Fibroblast of skin of back (primary cell): ENCODE measurements around the gene GTF2H1.
"Not testable (repeated sequence)": the region's sequence is repeated elsewhere in the genome, so short reads cannot be mapped to it uniquely, and the experiment has no call there.

Source experiments
- DNase-seq: peaks from one replicate; pipeline ENCODE4 v3.0.0-alpha.2; 2013

The GTF2H1 gene

DNA sequence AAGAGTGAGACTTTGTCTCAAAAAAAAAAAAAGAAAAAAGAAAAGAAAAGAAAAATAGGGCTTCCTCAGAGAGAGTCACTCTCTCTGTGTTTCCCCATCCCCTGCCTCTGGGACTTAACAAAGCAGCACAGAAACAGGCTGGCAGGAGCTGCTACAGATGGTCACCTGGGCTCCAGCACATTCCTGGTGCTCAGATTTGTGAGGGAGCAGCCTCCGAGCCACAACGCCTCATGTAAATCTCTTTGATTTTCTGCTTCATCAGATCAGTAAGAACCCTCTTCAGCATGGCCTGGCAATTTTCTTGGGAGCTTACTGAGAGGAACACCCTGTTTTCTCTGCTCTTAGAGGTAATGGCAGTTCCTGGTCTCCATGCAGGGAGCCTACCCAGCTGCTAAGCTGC is 56.8 kb downstream of the GTF2H1 start:
- no peak for DNase-seq

DNA sequence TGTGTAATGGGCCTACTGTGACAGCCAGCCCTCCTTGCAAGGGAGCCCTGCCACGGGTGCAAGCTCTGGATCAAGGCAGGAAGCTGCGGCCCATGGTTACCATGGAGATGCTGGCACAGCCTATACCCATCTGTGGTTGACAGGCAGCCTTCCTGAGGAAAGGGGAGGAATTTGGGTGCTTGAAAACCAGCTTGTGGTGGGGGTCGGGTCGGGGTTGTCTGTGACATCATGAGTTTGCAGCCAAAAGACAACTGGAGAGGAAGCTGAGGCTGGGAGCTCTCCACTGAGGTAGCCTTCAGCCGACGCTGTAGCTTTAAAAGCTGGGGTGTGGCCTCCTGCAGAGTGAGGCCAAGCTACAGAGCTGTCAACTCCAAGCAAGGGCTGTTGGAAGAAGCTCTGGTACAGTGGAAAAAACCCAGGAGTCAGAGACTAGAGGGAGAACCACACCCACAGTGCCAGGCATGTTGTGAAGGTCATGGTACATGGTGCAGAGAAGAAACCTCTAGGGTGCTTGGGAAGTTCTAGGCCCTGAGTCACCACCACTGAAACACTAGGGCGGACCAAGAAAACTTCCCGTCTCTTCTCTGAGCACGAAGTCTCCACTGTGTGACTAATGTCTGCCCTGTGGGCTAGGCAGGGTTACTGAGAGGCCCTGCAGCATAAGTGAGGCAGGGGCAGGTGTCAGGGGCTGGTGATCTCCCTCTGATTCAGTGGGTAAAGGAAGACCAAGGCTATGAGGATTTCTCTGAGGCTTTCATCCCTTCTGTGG is 61.2 kb downstream of the GTF2H1 start:
- peak; percentile 100 for DNase-seq

DNA sequence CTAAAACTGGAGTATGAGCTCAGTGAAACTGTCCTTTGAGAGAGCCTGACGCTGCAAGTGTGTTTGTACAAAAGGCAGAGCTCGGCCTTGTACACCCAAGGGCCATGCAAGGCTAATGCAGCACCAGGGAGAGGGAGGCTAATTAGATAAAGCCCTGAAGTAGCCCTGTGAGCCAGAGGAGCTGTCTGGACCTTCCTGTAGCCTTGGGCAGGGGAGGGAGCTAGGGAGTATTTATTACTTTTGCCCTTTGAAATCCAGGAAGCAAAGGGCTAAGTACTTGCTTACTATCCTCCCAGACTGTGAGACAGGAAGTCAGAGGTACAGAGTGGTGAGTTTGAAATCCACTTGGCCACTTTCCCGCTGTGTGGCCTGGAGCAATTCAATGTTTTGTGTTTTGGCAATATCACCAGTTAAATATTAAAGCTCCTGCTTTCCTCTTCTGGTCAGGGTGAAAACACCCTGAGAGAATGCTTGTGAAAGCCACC is 61.8 kb downstream of the GTF2H1 start:
- DNase-seq = peak; percentile 80

DNA sequence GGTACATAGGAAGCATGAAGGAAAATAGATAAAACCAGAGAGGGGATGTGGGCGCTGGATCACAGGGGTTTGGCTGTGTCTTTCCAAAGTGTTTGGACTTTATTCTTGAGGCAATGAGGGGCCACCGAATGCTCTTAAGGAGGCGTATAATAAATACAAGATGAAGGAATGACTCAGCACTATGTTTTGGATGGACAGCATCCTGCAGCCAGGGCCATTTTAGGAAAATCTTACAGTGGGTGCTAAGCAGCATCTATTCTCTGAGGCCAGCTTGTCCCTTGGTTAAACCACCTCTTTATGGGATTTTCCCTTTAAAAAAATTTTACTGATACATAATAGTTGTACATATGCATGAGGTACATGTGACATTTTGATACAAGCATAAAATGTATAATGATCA is 67.7 kb downstream of the GTF2H1 start:
- no peak for DNase-seq

DNA sequence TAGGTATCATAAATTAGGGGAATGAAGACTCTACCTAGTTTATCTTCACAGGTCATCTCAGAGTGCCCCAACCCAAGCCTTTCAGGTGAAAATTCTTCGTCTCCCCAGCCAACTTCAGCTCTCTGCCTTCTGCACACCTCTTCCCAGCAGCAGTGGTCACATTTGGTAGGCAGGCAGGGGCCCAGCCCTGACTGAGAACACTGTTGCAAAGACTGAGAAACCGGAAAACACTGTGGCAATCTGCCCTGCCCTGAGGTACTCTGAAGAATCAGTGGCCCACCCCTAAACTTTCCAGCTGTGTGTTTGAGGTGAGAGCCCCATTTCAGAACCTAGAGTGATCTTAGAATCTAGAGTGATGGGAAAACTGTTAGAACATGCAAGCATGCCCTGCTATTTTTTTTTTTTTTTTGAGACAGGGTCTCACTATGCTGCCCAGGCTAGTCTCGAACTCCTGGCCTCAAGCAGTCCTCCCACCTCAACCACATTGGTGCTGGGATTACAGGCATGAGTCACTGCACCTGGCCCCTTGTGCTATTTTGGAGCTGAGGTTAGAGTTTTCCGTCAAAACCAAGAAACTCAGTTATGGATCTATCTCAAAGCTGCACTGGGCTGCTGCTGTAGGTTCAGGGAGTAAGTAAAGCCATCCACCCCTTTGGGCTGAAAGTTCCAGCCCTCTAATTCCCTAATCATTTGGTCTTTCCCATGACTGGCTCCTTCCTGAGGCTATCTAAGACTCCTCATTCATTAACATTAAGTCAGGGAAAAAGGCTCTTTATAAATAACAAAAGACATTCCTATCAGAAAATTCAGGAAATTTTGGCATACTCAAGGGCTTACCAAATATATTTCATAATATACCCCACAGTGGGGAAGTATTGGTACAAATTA is 70.3 kb downstream of the GTF2H1 start:
- peak; percentile 42 for DNase-seq

DNA sequence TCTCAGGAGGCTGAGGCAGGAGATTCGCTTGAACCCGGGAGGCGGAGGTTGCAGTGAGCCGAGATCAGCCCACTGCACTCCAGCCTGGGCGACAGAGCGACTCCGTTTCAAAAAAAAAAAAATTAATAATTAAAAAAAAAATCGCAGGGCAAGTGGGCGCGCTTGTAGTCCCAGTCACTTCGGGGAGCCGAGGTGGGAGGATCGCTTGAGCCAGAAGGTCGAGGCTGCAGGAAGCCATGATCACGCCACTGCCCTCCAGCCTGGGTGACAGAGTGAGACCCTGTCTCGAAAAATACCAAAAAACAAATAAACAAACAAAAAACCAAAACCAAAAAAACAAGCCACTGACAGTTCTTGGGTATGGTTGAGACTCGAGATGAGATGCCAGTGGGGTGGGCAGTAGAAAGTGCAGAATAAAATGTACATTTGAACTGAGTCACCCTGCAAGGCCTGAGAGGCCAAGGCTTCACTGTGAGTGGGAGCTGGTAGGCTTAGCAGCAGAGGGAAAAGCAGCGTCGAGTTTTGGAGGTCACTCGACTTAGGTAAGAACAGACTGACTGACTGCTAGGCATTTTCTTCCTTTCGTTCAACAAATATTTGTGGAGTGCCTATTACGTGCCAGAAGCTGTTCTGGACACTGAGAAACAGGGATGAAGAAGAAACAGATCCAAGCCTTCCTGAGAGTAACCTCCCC is 71.4 kb downstream of the GTF2H1 start:
- DNase-seq = no peak

DNA sequence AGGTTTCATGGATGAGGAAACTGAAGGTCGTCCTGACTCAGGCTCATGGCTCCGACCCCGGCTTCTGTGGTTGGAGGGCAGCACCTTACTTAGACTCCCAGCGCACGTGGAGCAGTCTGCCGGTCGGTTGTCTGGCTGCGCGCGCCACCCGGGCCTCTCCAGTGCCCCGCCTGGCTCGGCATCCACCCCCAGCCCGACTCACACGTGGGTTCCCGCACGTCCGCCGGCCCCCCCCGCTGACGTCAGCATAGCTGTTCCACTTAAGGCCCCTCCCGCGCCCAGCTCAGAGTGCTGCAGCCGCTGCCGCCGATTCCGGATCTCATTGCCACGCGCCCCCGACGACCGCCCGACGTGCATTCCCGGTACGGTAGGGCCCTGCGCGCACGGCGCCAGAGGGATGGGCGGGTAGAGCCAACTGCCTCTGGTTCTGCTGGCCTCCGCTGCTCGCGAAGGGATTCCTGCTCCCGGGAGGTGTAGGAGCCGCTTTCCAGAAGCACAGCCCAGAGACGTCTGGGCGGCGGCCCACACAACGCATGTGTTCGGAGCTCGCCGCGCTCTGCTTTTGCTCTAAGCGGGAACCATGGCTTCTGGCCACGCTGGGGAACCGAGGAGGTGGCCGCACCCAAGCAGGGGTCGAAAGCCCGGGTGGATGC is 72.0 kb downstream of the GTF2H1 start, which contains the start of gene LDHA:
Gene LDHA, plus strand, starts transcription at position 289 of the 653 bp plus-strand sequence. CDS start 2,280 bp downstream, outside the sequence.
- DNase-seq = peak; percentile 95

DNA sequence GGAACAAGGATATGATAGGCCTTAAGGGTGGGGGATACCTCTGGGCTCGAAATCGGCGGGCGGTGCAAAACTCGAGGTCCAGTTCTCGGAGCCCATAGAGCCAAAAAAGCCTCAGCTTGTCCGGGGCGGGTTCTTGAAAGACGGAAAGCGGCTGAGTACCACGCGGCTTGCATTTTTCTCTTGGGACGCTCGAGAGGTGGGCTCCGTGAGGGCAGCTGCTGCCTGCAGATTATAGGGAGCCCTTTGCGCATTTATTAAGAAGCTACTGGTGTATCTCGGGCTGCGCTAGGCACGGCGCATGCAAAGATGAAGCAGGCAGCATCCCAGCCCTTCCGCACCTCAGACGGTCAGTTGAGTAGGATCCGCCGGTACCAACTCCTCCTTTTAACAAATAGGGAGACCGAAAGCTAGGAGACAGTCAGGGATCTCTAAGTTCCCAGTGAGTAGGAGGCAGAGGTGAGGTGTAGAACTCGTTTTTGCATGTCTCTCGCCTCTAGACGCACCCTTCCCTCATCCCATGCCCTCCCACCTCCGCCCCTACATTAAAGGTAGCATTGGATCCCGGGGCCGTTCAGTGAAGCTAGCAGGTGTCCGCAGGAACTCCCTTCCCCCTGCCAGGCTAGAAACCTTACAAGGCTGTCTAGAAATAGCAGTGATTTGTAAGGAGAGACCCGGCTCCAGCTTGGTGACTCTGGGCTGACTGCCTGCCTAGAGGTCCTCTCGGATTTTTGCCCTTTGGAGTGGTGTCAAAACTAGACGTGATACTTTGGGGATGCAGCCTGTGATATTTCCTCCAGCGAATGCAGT is 72.8 kb downstream of the GTF2H1 start:
- DNase-seq = no peak

DNA sequence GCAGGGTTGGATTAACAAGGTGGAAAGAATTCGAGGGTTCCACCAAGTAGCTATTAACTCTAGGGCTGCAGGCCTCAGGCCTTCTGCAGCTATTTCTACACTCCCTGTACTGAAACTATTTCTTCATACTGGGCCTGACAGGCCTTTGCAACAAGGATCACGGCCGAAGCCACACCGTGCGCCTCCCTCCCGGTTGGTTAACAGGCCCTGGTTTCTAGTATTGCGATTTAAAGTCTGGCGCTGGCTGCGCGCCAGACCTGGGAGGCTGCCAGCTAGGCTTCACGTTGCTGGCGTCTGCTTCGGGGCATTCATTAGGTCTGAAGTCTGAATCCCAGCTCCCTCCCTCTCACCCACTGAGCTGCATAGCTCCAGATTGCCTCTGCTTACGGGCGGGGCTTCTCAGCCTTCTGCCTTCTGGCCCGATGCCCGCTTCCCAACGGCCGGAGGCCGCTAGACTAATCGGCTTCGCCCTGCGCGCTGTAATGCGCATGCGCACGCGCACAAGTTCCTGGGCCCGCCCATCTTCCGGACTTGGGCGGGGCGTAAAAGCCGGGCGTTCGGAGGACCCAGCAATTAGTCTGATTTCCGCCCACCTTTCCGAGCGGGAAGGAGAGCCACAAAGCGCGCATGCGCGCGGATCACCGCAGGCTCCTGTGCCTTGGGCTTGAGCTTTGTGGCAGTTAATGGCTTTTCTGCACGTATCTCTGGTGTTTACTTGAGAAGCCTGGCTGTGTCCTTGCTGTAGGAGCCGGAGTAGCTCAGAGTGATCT is 73.6 kb downstream of the GTF2H1 start:
- DNase-seq = peak; percentile 97

DNA sequence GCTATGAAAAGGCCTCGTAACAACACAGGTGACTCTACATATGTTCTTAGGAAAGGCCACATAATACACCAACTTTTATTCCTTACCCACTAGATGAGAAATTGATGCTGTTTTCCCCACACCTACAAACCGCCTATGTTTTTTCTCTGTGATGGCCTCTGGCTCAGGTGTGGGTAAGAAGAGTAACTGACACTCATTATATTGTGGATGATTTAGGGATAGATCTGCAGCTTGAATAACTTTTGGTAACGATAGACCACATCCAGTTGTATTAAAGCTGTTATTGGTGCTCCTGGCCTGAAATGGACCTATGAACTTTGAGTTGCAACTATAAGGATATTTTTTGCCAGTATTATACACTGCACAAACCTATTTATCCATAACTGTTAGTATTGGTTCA is 75.6 kb downstream of the GTF2H1 start:
- DNase-seq = no peak

DNA sequence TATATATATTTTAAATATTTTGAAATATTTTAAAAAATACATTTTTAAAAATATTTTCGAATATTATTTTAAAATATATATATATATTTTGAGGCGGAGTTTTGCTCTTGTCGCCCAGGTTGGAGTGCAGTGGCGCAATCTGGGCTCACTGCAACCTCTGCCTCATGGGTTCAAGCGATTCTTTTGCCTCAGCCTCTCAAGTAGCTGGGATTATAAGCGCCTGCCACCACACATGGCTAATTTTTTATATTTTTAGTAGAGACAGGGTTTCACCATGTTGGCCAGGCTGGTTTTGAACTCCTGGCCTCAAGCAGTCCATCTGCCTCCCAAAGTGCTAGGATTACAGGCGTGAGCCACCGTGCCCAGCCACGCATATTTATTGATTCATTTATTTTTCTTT is 78.7 kb downstream of the GTF2H1 start:
- DNase-seq = not testable (repeated sequence)

DNA sequence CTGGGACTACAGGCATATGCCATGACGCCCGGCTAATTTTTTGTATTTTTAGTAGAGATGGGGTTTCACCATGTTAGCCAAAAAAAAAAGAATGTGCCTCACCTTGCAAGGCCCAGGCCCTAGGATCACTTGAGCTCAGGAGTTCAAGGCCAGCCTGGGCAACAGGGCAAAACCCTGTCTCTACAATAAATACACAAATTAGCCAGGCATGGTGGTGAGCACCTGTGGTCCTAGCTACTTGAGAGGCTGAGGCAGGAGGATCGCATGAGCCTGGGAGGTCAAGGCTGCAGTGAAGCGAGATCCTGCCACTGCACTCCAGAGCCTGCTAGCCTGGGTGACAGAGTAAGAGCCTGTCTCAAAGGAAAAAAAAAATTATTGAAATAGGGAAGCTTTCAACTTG is 81.7 kb downstream of the GTF2H1 start:
- no peak for DNase-seq

DNA sequence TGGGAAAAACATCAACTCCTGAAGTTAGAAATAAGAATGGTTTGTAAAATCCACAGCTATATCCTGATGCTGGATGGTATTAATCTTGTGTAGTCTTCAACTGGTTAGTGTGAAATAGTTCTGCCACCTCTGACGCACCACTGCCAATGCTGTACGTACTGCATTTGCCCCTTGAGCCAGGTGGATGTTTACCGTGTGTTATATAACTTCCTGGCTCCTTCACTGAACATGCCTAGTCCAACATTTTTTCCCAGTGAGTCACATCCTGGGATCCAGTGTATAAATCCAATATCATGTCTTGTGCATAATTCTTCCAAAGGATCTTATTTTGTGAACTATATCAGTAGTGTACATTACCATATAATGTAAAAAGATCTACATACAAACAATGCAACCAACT is 85.0 kb downstream of the GTF2H1 start:
- peak; percentile 67 for DNase-seq

DNA sequence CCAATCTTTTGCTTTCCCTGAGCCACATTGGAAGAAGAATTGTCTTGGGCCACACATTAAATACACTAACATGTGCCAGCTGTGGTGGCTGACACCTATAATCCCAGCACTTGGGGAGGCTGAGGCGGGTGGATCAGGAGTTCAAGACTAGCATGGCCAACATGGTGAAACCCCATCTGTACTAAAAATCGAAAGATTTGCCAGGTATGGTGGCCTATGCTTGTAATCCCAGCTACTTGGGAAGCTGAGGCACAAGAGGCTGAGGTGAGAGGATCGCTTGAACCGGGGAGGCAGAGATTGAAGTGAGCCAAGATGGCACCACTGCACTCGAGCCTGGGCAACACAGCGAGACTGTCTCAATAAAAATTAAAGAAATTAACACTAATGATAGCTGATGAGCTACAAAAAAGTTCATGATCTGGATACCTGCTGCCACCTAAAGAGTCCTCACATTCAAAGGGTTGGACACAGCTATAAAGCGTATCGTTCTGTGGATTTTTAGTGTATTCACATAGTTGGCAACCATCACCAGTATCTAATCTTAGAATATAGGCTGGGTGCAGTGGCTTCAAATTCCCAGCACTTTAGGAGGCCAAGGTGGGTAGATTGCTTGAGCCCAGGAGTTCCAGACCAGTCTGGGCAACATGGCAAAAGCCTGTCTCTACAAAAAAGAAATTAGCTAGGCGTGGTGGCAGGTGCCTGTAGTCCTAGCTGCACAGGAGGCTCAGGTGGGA is 86.4 kb downstream of the GTF2H1 start:
- DNase-seq = peak; percentile 38

DNA sequence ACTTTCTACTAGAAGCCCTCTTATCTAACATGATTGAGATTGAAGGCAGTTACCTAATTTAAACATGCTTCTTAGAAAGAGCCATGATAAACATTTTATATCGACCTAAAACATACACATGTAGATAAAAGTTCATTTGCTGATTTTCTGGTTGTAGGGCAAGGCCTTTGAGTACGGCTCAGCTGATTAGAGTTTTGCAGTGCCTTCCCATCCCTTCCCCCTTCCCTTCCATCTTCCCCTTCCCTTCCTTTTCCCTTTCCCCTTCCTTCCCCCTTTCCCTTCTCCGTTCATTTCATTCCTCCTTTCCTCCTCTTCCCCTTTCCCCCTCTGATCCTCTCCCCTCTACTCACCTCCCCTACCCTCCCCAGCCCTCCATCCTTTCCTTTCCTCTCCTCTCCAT is 94.1 kb downstream of the GTF2H1 start:
- DNase-seq = no peak
